ENCODE results near the gene KIAA1671. TPM values are rescaled to one million over a fixed set of nuclear protein-coding genes. Genes with fewer than 3 reads are reported as not detected.

The KIAA1671 gene
- total RNA-seq, 1 experiment from 2014 or later: 10.2 TPM

DNA sequence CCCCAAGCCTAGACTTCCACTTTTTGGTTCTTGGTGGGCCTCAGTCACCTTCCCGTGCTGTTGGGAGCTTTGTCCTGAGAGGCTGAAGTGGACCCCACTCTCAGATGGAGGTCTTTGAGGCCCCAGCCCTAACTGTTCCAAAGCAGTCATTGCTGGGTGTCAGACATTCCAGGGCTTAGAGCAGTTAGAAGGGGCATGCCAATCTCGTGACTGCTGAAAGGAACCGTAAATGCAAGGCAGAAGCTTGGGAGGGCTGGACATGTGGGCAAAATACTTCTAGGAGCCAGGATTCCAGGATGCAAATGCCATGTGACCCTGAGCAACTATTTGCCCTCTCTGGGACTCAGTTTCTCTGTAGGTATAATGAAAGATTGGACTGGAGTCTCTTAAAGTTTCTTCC, 128.3 kb downstream of the KIAA1671 start:
- Histone ChIP-seq H3K4me3 (no peak overlapping the region), H3K27me3 (no peaks in the 10 kb centered on the region), H3K36me3 (no peaks in the 10 kb centered on the region), H3K9me3 (no peaks in the 10 kb centered on the region)
- DNase-seq: no peak

DNA sequence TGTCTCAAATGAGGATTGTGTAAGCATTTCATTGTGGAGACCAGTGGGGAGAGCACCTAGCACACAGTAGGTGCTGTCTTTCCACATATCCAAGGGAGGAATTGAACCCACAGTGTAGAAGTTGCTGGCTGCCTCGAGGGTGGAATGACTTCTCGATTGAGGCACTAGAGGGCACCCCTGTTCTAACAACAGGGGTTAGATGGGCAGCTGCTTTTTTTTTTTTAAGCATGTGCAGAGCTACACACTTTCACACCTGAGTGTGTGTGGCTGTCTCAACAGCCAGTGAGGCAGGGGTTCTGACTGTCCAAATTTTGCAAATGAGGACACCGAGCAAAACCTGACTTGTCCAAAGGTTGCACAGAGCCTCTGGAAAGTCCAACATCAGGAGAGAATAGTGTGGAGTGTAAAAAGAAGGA, 128.9 kb downstream of the KIAA1671 start:
- H3K27me3 ChIP-seq: no peaks in the 10 kb centered on the region
- H3K36me3 ChIP-seq: no peaks in the 10 kb centered on the region
- H3K9me3 ChIP-seq: no peaks in the 10 kb centered on the region
- DNase-seq: no peak
- H3K4me3 ChIP-seq: no peak overlapping the region

DNA sequence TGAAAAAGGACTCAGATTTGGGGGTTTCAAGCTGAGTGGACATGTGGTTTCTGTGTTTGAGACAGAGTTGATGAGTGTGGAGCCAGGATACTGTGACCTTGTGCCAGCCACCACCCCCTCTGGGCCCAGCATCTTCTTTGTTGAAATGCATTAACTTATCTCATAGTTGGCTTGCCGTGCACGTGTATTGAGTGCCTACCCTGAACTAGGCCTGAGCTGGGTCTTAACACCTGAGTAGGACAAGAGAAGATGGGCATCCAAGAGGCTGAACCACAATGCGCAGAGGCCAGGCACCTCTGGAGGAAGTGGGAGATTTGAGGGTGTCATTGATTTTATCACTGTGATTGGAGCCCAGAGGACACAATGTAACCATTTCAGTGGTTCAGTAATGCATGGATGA, 129.6 kb downstream of the KIAA1671 start:
- Histone ChIP-seq H3K4me3 (no peak overlapping the region), H3K36me3 (no peaks in the 10 kb centered on the region), H3K27me3 (no peaks in the 10 kb centered on the region), H3K9me3 (no peaks in the 10 kb centered on the region)
- no peak for DNase-seq

DNA sequence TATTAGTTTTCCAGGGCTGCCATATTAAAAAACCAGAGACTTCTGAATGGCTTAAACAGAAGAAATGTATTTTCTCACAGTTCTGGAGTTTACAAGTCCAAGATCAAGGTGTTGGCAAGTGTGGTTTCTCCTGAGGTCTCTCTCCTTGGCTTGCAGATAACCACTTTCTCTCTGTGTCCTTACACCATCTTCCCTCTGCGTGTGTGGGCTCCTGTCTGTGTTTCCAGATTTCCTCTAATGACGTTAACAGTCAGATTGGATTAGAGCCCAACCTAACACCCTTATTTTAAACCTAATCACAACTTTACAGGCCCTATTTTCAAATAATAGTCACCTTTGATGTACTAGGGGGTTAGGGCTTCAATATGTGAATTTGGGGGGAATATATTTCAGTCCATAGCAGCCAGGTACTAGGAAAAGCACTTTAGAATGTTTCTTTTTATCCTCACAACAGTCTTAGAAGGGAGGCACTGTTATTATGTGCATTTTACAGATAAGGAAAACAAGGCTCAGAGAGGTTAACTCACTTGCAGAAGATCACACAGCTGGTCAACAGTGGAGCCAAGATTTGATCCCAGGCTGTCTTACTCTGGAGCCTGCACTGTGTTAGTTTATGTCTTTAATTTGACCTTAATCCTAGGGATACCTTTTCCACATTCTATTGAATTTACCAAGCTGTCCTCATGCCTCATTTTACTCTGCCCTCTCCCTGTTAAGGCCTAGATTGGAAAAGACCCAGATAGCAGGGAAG, 130.7 kb downstream of the KIAA1671 start:
- no peaks in the 10 kb centered on the region for H3K27me3 ChIP-seq
- no peak overlapping the region for H3K4me3 ChIP-seq
- H3K36me3 ChIP-seq: no peaks in the 10 kb centered on the region
- no peaks in the 10 kb centered on the region for H3K9me3 ChIP-seq
- DNase-seq: no peak

DNA sequence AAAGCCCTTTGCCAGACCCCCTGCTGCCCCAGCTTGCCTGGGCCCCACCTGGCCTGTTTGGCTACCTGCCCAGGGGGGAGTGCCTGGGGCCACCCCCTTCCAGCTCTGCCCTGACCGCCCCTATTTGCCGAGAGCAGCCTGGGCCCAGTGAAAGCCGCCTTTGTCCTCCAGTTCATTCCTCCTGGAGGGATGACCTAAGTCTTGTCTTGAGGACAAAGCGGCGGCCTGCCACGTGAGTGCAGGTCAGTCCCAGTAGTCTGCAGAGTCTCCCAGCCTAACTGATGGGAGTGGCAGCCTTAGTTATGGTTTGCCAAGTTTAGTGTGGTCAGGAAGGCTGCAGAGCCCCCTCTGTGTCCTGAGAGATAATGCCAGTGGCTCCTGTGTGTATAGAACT, 131.3 kb downstream of the KIAA1671 start:
- Histone ChIP-seq H3K27me3 (no peaks in the 10 kb centered on the region), H3K9me3 (no peaks in the 10 kb centered on the region), H3K36me3 (no peaks in the 10 kb centered on the region), H3K4me3 (no peak overlapping the region)
- DNase-seq: no peak

DNA sequence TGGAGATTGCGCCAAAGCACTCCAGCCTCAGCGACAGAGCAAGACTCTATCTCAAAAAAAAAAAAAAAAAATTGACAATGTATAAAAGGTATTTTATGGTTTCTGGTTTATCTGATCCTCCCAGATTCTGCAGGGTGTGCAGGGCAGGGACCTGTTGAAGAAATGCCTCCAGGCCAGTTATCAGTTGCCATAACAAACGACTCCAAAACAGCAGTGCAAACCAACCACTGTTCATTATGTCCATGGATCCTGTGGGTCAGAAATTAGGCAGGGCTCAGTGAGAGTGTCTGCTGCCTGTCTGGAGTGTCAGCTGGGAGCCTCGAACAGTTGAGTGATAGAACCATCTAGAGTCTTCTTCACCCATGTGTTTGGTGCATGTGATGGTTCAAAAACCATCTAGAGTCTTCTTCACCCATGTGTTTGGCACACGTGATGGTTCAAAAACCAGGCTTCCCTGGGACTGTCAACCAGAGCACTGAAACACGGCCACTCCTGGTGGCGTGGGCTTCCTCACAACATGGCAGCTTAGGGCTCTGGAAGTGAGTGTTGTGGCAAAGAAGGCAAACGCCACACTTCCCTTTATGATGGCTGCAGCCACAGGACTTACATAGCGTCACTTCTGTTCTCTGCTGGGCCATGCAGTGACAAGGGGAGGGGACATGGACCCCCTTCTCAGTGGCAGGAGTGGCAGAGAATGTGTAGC, 132.0 kb downstream of the KIAA1671 start:
- no peak overlapping the region for H3K4me3 ChIP-seq
- H3K36me3 ChIP-seq: no peaks in the 10 kb centered on the region
- DNase-seq: no peak
- no peaks in the 10 kb centered on the region for H3K27me3 ChIP-seq
- H3K9me3 ChIP-seq: no peaks in the 10 kb centered on the region

DNA sequence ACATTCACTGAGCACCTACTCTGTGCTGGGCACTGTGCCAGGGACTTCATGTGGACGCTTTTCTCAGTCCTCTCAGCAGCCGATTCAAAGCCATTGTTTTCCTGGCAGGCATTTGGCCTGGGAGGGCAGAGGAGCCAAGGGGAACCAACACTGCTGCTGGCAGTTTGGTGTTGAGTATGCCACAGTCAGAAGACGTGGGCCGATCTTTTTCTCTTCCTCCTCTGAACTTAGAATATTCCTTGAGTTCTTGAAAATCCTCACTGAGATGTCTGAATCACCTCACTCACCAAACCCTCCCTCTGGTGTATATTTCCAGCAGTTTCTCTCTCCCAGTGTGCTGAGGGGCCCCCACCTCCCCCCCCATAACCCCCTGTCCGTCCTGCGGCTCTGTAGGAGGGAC, 132.6 kb downstream of the KIAA1671 start:
- Histone ChIP-seq H3K36me3 (no peaks in the 10 kb centered on the region), H3K27me3 (no peaks in the 10 kb centered on the region), H3K4me3 (no peak overlapping the region), H3K9me3 (no peaks in the 10 kb centered on the region)
- DNase-seq: no peak

DNA sequence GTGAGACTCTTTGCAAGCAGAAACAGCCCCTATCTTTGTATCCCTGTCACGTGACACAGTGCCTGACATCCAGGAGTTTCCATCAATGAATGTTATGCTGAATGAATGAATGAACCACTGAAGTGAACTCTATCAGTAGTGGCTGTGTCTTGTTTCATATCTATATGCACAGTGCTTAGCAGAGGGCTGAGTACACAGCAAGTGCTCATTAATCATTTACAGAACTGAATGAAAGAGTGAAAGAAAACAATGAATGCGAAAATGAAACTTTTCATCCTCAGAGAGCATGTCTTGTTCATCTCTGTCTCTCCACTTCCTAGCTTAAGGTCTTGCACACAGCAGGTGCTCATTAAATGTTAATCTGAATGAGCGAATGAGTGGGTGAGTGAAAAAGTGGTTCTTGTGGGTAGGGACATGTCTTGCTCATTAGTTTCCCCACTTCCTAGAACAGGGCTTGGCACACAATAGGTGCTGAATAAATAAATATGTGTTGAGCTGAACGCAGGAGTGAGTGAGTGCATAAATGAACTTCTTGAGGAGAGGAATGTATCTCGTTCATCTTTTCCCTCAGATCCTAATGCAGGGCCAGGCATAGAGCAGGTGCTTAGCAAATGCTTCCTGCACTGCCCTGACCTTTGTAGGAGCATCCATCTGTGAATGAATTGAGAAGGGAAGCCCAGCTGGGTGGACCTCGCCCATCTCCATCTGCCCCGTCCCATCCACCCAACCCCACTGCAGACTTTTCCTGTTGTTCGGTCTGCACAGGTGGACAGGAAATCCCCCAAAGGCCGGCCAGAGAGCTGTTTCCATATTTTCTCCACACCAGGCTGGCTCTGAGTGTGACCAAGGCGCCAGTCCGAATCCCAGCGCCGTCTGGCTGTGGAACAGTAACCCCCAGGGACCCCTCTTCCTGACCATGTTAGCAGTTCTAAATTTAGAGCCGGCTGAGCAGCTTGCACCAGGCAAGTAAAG, 133.7 kb downstream of the KIAA1671 start:
- H3K27me3 ChIP-seq: no peaks in the 10 kb centered on the region
- no peaks in the 10 kb centered on the region for H3K9me3 ChIP-seq
- no peak overlapping the region for H3K4me3 ChIP-seq
- DNase-seq: no peak
- H3K36me3 ChIP-seq: no peaks in the 10 kb centered on the region

DNA sequence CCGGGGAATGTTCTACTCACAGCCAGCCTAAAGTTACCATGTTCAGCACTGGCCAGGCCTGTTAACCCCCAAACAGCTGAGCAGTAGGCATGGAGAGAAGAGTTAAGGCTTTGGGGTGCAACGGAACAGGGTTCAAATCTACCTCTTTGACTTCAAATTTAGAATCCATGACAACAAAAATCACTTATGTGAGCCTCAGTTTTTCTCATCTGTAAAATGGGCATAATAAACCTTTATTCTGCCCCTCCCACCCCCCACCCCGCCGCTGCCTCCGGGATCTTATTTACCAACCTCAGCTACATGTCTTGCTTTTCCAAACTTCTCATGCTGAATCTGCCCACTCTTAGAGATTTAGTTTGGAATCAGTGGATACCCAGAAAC, 134.4 kb downstream of the KIAA1671 start:
- Histone ChIP-seq H3K9me3 (no peaks in the 10 kb centered on the region), H3K4me3 (no peak overlapping the region), H3K36me3 (no peaks in the 10 kb centered on the region), H3K27me3 (no peaks in the 10 kb centered on the region)
- DNase-seq: no peak

DNA sequence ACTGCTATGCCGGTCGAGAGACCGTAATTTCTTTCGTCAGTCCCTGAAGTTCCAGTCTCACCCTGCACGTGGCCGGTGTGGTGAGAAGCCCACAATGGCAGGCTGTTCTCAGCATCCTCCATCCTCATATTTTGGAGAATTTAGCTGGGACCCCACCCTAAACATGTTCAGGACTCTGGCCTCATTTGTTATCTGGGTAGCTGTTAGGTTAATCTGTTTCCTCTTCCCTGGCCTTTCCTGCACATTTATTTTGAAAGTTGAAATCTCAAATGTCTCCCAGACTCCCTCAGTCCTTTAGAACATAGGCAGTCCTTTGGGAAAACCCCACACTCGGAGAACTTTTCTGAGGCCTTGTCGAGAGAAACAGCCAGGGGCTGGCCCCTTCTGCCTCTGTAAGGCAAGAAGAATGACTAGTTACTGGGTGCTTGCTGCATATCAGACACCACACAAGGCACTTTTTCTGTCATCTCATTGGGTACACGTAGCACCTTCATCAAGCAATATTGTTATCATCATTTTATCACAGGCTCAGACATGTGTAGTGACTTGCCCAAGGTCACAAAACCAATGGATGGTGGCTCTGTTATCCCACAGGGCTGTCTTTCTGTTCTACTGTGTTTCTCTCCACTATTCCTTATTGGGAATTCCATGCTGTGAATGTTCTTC, 137.8 kb downstream of the KIAA1671 start:
- DNase-seq: no peak
- Histone ChIP-seq H3K27me3 (no peaks in the 10 kb centered on the region), H3K9me3 (no peaks in the 10 kb centered on the region), H3K36me3 (no peaks in the 10 kb centered on the region), H3K4me3 (no peak overlapping the region)

DNA sequence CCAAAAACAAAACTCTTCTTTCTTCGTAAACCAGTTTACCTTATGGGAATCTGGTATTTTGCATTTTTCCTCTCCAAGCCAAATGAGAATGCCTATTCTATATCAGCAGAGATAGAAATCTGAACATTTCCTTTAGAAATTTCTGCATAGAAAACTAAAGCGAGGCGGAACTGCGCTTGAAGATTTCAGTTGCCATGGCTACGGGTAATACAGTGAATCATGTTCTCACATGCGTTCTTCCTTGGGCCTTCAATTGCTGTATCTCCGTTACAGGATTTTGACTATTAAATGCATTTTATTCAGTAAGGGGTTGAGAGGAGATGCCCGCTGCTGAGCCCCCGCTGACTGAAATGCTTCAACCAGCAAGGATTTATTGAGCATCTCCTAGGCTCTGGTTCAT, 138.9 kb downstream of the KIAA1671 start:
- no peak for DNase-seq

DNA sequence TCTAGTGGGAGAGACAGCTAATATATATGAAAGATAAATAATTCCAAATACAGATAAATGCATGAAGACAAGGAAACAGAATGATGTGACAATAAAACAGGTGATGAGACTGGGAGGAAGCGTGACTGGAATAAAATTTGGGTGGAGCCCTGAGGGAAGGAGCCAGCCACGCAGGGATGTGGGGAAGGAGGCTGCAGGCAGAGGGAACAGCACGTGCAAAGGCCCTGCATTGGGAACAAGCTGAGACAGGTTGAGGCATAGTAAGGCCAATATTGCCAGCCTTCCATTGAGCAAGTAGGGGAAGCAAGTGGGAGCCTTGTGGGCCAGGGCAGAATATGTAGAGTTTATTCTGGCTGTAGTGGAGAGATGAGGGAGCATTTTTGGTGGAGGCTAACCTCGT, 139.6 kb downstream of the KIAA1671 start:
- DNase-seq: no peak
- Histone ChIP-seq H3K9me3 (no peaks in the 10 kb centered on the region), H3K4me3 (no peak overlapping the region), H3K27me3 (no peaks in the 10 kb centered on the region), H3K36me3 (no peaks in the 10 kb centered on the region)

More for the DNA sequence above, 138.9 kb downstream of the KIAA1671 start:
- Histone ChIP-seq H3K4me3 (no peak overlapping the region), H3K36me3 (no peaks in the 10 kb centered on the region), H3K9me3 (no peaks in the 10 kb centered on the region), H3K27me3 (no peaks in the 10 kb centered on the region)

DNA sequence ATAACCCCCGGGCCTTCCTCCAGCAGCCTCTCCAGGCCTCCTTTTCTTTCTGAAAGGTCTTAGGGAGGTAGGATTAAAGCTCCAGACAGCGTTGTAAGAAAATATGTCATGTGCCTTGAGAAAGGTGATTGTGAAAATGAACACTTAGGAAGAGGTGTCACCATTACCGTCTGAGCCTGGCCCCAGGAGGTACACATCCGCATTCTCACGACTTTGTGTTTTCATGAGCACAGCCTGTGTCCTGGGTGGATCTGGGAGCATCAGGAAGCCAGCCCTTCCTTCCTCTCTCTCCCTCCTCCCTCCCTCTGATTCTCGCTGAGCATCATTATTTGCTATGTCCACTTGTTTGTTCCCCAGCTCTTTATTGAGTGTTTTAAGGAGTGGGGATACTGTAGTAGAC, 142.1 kb downstream of the KIAA1671 start:
- Histone ChIP-seq H3K4me3 (no peak overlapping the region), H3K9me3 (no peaks in the 10 kb centered on the region), H3K36me3 (no peaks in the 10 kb centered on the region), H3K27me3 (no peaks in the 10 kb centered on the region)
- DNase-seq: no peak

DNA sequence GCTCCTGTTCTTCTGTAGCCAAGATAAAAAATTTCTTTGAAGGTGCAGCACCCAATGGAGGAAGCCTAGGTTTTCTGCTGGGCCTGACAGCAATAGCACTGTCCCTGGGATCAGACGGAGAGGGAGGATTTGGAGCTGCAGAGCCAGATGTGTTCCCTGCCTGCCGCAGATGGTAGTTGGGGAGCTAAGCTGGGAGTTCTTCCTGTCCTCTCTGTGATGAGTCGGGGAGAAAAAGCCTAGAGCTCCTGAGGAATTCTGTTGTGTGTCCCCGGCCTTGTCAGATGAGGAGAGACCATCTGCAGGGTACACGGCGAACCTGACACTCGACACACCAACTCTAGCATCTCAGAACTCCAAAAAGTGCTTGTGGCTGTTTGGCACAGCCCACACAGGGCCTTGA, 143.4 kb downstream of the KIAA1671 start:
- no peaks in the 10 kb centered on the region for H3K9me3 ChIP-seq
- no peak overlapping the region for H3K4me3 ChIP-seq
- H3K36me3 ChIP-seq: no peaks in the 10 kb centered on the region
- DNase-seq: no peak
- H3K27me3 ChIP-seq: no peaks in the 10 kb centered on the region

DNA sequence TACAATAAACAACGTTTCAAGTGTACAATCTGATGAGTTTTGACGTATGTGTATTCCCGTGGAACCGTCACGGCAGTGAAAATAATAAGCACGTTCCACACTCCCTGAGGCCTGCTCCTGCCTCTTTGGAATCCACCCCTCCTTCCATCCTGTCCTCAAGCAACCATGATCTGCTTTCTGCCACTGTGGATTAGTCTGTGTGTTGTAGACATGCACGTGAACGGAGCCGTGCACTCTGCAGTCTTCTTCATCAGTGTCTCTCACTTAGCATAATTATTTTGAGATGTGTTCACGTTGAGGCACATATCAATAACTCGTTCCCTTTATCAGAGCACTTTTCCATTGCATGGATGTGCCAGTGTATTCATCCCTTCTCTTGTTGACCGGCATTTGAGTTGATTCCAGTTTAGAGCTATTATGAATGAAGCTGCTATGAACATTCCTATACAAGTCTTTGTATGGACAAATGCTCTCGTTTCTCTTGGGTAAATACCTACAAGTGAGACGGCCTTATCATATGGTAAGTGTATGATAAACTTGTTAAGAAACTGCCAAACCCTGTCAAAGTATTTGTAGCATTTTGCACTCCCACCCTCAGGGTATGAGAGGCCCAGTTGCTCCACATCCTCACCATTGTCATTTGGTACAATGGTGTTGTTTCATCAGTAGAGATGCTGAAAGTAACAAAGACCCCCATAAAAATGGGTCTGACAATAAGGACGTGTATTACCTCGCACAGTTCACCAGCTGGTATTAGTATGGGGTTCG, 144.3 kb downstream of the KIAA1671 start:
- Histone ChIP-seq H3K27me3 (no peaks in the 10 kb centered on the region), H3K9me3 (no peaks in the 10 kb centered on the region), H3K36me3 (no peaks in the 10 kb centered on the region), H3K4me3 (no peak overlapping the region)
- no peak for DNase-seq

DNA sequence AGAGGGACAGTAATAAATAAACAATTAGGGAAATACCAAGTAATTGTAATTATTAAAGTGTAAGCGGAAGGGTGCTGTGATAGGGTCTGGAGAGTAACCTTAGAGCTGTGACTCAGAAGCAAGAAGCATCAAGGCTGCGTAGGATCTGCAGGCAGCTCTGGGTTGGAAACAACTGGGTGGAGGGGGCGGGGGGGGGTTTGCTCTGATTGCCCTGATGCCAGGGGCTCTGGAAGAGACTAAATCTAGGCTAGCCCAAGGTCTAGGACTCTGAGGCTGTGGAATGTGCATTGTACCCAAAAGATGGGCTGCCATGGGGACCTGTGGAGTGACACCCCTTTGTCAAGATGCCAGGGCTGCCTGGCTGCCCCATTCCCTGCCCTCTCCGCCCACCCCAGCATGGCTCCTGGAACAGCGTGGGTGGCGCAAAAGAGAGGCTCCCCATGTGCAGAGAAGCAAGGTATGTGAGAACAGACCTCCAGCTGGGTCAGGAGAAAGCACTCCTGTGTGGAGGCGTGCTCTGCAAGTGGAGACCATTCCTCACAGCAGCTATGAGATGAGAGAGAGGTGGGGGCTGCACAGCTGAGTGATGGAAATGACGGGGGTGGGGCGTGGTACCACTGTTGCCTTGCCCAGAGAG, 146.0 kb downstream of the KIAA1671 start:
- H3K9me3 ChIP-seq: no peaks in the 10 kb centered on the region
- no peak for DNase-seq
- no peak overlapping the region for H3K4me3 ChIP-seq
- no peaks in the 10 kb centered on the region for H3K27me3 ChIP-seq
- no peaks in the 10 kb centered on the region for H3K36me3 ChIP-seq
